HG03442 (cell line): Measurements from ENCODE around the gene PMFBP1.
A peak's percentile ranks its signal among the peaks of the same experiment; 100 is the strongest.
"Not testable (repeated sequence)": the region's sequence is repeated elsewhere in the genome, so short reads cannot be mapped to it uniquely, and the experiment has no call there.

Experiments
- ATAC-seq: cut with Tn5 transposase; IDR thresholded peaks from one replicate; pipeline ENCODE4 v1.9.1; 2021; ENCODE audit warnings: mild to moderate bottlenecking, moderate library complexity; ENCODE audit not compliant: unreplicated experiment

Gene PMFBP1

GRCh38 chr16:72108353-72109102 lies 63.4 kb downstream of the PMFBP1 start:
- ATAC-seq, result no peak

- ATAC-seq, result no peak
Observed at GRCh38 chr16:72107371-72107770, 64.6 kb downstream of the PMFBP1 start.

- no peak for ATAC-seq
Observed at GRCh38 chr16:72105978-72106377, 66.0 kb downstream of the PMFBP1 start.

GRCh38 chr16:72104905-72105304 lies 67.0 kb downstream of the PMFBP1 start:
- no peak for ATAC-seq

- no peak for ATAC-seq
Observed at GRCh38 chr16:72101195-72101594, 70.8 kb downstream of the PMFBP1 start.

- peak; percentile 73 for ATAC-seq
Observed at GRCh38 chr16:72099377-72099818, 72.6 kb downstream of the PMFBP1 start.

GRCh38 chr16:72098936-72099335 lies 73.0 kb downstream of the PMFBP1 start:
- no peak for ATAC-seq

- ATAC-seq, result no peak
Observed at GRCh38 chr16:72094266-72094610, 77.7 kb downstream of the PMFBP1 start.

GRCh38 chr16:72093448-72094265 lies 78.3 kb downstream of the PMFBP1 start, which contains the start of the genes DHX38 and TXNL4B:
Gene DHX38, plus strand, starts transcription at chr16:72093847. Its CDS starts 2,311 bp downstream, at chr16:72096158.
Gene TXNL4B, minus strand, starts transcription at chr16:72093620. Its CDS starts 2,871 bp downstream, at chr16:72090749.
- peak; percentile 97 for ATAC-seq

GRCh38 chr16:72092832-72093447 lies 79.0 kb downstream of the PMFBP1 start:
- no peak for ATAC-seq

GRCh38 chr16:72091217-72091616 lies 80.7 kb downstream of the PMFBP1 start:
- no peak for ATAC-seq

GRCh38 chr16:72085002-72085401 lies 87.0 kb downstream of the PMFBP1 start:
- no peak for ATAC-seq

GRCh38 chr16:72084445-72084844 lies 87.5 kb downstream of the PMFBP1 start:
- no peak for ATAC-seq

- ATAC-seq, result no peak
Observed at GRCh38 chr16:72083778-72084404, 88.1 kb downstream of the PMFBP1 start.

GRCh38 chr16:72076991-72077706 lies 94.8 kb downstream of the PMFBP1 start:
- not testable (repeated sequence) for ATAC-seq

- not testable (repeated sequence) for ATAC-seq
Observed at GRCh38 chr16:72075067-72075466, 96.9 kb downstream of the PMFBP1 start.

GRCh38 chr16:72073560-72074230 lies 98.3 kb downstream of the PMFBP1 start:
- ATAC-seq, result no peak

GRCh38 chr16:72072514-72073342 lies 99.2 kb downstream of the PMFBP1 start:
- ATAC-seq, result no peak
